SJCRH30 (cell line): ENCODE results near the gene PROSER3. TPM values are rescaled to one million over a fixed set of nuclear protein-coding genes. Genes with fewer than 3 reads are reported as not detected.
"Not testable (repeated sequence)": the region's sequence is repeated elsewhere in the genome, so short reads cannot be mapped to it uniquely, and the experiment has no call there.

Source experiments
- DNase-seq, 2 experiments: peaks; one replicate each; pipeline ENCODE4 v3.0.0-alpha.2; 2015 to 2020
- H3K27ac ChIP-seq: fragments of 250-450 bp; sonication (Bioruptor Pico); 2 replicates; pipeline ENCODE4 v1.5.1; 2020; ENCODE audit warnings: mild to moderate bottlenecking, moderate library complexity
- H3K27me3 ChIP-seq: fragments of 250-450 bp; sonication (Bioruptor Pico); 2 replicates; pipeline ENCODE4 v1.5.1; 2020; ENCODE audit warnings: mild to moderate bottlenecking, moderate library complexity
- H3K36me3 ChIP-seq: fragments of 250-450 bp; sonication (Bioruptor Pico); 2 replicates; pipeline ENCODE4 v1.5.1; 2020; ENCODE audit warnings: mild to moderate bottlenecking, moderate library complexity
- H3K4me1 ChIP-seq: fragments of 250-450 bp; sonication (Bioruptor Pico); 2 replicates; pipeline ENCODE4 v1.5.1; 2020; ENCODE audit warnings: mild to moderate bottlenecking, moderate library complexity
- H3K4me3 ChIP-seq: fragments of 250-450 bp; sonication (Bioruptor Pico); 2 replicates; pipeline ENCODE4 v1.5.1; 2020; ENCODE audit warnings: mild to moderate bottlenecking, moderate library complexity
- H3K9me3 ChIP-seq: fragments of 250-450 bp; sonication (Bioruptor Pico); replicated peaks from 2 replicates; pipeline ENCODE4 v1.5.1; 2020; ENCODE audit warnings: mild to moderate bottlenecking, moderate library complexity
- total RNA-seq: library from RNA; depleted of rRNA; stranded (reverse); fragments of >200 nt; shearing (Covaris generic); gene quantifications from 2 replicates; pipeline ENCODE4 v1.2.3, GENCODE V29; 2014

Gene PROSER3
- total RNA-seq, 1 experiment from 2014 or later = 11.1 TPM

DNA sequence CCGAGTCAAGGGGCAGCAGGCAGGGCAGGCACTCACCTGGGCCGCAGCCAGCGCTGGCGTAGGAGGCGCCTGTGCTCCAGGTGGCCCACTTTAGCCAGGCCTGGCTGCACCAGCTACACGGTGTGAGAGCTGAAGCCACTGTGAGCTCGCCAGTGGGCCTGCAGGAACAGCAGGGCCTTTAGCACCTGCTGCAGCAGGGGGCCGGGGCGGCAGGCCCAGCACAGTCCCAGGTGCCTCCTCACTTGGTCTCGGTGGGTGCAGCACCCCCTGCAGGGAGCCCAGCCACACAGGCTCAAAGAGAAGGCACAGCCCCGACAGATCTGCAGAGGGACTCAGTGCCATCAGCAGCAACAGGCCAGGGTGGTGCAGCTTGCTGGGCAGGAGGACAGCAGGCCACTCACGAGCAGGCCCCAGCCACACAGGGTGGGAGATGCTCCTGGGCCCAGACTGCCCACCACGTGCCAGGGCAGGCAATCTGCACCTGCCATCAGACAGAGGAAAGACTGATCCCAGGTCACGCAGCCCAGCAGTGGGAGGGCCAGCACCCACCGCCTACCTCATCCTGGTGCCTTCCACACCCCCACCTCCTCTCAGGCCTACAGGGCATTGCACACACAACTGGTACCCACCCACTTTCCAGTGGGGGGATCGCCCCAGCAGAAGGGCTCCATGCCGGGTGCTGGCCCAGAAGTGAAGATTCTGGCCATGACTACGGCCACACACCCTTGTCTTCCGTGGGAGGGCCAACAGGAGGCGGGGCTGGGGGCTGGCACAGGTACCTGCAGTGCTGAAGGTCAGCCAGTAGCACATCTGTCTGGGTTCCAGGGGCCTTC is 33.2 kb downstream of the PROSER3 start:
- no peak overlapping the region for H3K27ac ChIP-seq
- peak in 1 of 2 experiments; percentile 38 for DNase-seq

DNA sequence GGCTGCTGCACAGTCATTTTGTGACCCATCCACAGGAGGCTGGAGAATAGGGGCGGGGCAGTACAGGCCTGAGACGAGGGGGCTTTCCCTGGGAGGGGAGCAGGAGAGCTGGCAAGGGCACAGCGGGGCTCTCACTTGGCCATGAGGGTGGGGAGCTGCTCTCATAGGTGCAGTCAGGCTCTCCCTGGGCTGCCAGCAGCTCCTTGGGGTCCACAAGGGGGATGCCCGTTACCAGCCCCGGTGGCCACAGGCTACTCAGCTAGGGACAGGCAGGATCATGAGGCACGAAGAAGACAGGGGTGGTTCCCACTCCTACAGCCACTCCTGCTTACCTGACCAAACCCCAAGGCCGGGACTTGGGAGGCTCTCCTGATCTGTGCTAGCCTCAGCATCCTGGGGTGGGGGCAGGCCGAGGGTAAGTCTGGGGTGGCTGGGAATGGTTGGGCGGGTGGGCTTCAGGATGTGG is 33.9 kb downstream of the PROSER3 start:
- Histone ChIP-seq H3K36me3 (no peaks in the 10 kb centered on the region), H3K27ac (no peak overlapping the region), H3K9me3 (no peaks in the 10 kb centered on the region), H3K4me3 (no peak overlapping the region), H3K27me3 (no peaks in the 10 kb centered on the region), H3K4me1 (no peaks in the 10 kb centered on the region)
- no peak for DNase-seq

More for the DNA sequence above, 33.2 kb downstream of the PROSER3 start:
- no peaks in the 10 kb centered on the region for H3K9me3 ChIP-seq
- H3K4me3 ChIP-seq = no peak overlapping the region
- no peaks in the 10 kb centered on the region for H3K27me3 ChIP-seq
- H3K36me3 ChIP-seq = no peaks in the 10 kb centered on the region
- no peaks in the 10 kb centered on the region for H3K4me1 ChIP-seq

DNA sequence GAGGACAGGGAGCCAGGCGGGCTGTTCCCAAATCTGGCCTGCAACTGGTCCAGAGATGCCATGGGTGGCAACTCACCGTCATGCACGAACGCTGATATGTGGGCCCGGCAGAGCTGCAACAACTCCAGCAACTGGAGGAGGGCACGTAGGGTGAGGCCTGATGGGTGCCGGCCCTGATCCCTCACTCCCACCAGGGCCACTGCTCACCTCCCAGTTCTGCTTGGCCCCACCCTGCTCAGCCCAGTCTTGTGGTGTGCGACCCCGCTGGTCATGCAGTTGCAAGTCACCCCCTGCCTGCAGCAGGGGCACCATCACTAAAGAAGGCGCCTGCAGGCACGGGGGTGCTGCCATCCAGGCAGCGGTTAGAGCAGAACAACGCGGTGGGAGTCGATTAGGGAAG is 34.3 kb downstream of the PROSER3 start:
- Histone ChIP-seq H3K4me1 (no peaks in the 10 kb centered on the region), H3K36me3 (no peaks in the 10 kb centered on the region), H3K27me3 (no peaks in the 10 kb centered on the region), H3K4me3 (no peak overlapping the region), H3K27ac (no peak overlapping the region), H3K9me3 (no peaks in the 10 kb centered on the region)
- no peak for DNase-seq

DNA sequence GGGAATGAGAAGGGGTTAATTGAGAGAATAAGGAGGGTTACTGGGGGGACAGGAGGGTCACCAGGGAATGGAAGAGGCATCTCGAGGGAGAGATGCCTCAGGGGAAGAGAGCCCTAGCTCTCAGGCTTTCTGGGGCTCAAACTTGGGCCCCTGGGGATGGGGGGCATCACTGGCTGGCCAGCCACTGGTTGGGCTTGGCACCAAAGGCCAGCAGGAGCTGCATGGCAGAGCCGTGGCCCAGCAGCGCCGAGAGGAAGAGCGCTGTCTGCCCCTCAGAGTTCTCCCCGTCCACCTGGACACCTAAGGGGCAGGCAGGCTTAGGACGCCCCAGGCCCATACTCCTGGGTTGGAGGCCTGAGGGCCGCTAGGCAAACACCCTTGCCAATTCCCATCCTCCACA is 34.9 kb downstream of the PROSER3 start:
- no peak overlapping the region for H3K4me3 ChIP-seq
- no peaks in the 10 kb centered on the region for H3K36me3 ChIP-seq
- no peaks in the 10 kb centered on the region for H3K9me3 ChIP-seq
- H3K4me1 ChIP-seq = no peaks in the 10 kb centered on the region
- H3K27me3 ChIP-seq = no peaks in the 10 kb centered on the region
- no peak for DNase-seq
- no peak overlapping the region for H3K27ac ChIP-seq

DNA sequence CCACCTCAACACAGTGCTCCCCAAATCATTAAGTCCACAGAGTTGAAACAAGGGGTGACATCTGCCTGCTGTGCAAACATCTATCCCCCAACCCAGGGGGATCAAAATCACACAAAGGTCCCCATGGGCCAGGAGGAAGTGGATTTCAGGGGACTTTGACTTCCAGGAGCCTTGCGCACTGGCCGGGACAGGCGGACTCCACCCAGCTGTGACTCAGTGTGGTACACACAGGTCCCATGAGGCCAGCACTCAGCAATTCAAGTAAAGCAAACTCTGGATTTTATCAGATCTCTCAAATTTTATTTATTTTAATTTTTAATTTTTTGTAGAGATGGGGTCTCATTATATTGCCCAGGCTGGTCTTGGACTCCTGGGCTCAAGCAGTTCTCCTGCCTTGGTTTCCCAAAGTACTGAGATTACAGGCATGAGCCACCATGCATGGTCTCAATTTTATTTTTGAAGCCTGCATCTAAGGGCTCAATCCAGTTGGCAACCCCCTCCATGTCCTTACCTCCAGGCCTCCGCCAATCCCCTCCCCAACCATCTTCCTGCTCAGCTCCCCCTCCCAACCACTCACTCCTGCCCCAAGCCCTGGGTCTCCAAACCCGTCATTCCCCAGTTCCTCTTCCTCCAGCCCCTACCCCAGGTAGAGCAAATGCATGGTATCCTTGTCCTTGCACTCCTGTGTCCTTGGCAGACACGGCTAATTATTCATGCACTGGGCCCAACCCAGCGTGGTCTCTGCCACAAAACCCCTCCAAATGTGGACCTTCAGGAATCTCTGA is 35.6 kb downstream of the PROSER3 start:
- Histone ChIP-seq H3K27ac (no peak overlapping the region), H3K36me3 (no peaks in the 10 kb centered on the region), H3K9me3 (no peaks in the 10 kb centered on the region), H3K27me3 (no peaks in the 10 kb centered on the region), H3K4me1 (no peaks in the 10 kb centered on the region), H3K4me3 (no peak overlapping the region)
- no peak for DNase-seq

DNA sequence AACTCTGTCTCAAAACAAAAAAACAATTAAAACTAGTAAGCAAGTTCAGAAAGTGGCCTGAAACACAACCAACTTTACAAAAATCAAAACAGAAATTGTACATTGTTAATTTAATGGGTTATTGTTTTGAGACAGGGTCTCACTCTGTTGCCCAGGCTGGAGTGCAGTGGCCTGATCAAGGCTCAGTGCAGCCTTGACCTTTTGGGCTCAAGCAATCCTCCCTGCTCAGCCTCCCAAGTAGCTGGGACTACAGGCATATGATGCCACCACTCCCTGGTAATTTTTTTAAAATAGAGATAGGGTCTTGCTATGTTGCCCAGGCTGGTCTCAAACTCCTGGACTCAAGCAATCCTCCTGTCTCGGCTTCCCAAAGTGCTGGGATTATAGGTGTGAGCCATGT is 37.6 kb downstream of the PROSER3 start:
- not testable (repeated sequence) for DNase-seq, H3K4me3 ChIP-seq, H3K4me1 ChIP-seq, H3K9me3 ChIP-seq, H3K27ac ChIP-seq, H3K27me3 ChIP-seq, H3K36me3 ChIP-seq

DNA sequence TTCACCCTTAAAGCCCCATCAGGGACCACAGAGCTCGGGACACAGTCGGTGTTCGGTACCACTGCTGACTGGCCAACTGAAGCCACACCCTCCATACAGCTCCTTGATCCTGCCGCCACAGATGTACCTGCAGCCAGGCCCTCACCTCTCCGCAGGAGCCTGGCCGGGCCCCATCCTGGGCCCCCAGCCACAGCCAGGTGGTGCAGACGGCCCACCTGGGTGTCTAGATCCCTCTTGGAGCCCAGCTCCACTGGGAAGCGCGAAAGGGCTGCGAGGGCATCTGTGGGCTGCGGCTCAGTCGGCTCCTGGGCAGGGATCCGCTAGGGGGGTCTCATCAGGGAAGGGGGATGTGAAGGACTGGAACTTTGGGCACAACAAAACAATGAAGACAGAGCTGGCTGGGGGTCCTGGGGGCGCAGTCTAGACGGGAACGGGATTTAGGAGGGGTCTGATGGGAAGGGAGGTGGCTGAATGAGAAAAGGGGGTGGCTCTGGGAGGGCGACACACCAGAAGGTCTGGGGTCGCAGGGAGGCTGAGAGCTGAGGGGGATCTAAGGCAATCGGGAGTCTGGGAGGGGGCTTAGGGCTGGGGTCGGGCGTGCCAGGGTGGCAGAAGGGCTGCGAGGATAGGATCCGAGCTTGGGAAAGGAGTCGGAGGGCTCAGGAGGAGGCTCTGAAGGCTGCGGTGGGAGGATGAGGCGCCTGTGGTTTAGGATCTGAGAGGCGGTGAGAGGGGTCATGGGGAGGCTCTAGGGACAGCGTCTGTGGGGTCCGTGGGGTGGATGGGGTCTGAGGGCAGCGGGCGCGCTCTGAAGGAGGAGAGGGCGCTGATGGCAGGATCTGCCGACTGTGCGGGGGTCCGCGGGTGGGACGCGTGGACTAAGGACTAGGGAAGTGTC is 38.9 kb downstream of the PROSER3 start:
- H3K9me3 ChIP-seq = no peaks in the 10 kb centered on the region
- H3K27ac ChIP-seq = no peak overlapping the region
- no peak for DNase-seq
- no peak overlapping the region for H3K4me3 ChIP-seq
- H3K27me3 ChIP-seq = no peaks in the 10 kb centered on the region
- H3K36me3 ChIP-seq = no peaks in the 10 kb centered on the region
- H3K4me1 ChIP-seq = no peaks in the 10 kb centered on the region

DNA sequence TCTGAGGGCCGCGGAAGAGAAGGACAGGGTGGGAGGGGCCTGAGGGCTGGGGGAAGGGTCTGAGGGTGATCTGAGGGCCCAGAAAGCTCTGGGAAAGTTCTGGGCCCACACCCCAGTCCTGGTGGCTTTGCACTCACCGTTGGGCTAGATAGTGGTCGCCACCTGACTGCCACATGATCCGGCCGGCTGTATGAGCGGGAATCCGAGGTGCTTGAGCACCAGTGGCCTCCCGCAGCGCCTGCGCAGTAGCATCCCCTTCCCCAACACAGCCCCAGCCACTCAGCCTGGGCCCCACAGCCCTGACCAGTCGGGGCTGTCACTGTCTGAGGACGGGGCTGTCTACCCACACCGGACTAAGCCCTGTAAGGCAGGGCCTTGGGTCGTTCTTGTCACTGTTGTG is 39.7 kb downstream of the PROSER3 start:
- Histone ChIP-seq H3K4me3 (no peak overlapping the region), H3K27me3 (no peaks in the 10 kb centered on the region), H3K4me1 (no peaks in the 10 kb centered on the region), H3K27ac (no peak overlapping the region), H3K36me3 (no peaks in the 10 kb centered on the region), H3K9me3 (no peaks in the 10 kb centered on the region)
- DNase-seq = no peak

DNA sequence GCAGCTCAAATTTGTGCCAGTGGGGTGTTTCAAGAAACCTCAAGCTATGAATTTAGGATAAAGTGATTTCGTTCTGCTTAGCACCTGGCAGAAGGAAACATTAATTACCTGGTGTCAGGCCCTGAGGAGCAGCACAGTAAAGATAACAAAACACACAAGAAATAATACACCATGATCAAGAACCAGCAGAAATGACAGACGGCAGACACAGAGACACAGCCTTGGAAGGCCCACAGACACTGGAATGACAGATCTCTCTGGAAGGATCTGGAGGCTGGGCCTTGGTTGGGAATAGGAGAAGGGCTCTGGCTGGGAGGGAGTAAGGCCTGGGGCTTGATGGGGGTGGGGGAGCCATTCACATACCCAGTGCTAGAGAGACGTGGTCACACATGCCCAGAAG is 43.9 kb downstream of the PROSER3 start:
- no peaks in the 10 kb centered on the region for H3K36me3 ChIP-seq
- H3K4me1 ChIP-seq = no peaks in the 10 kb centered on the region
- no peaks in the 10 kb centered on the region for H3K27me3 ChIP-seq
- H3K4me3 ChIP-seq = no peak overlapping the region
- H3K27ac ChIP-seq = no peak overlapping the region
- DNase-seq = no peak
- H3K9me3 ChIP-seq = no peaks in the 10 kb centered on the region

DNA sequence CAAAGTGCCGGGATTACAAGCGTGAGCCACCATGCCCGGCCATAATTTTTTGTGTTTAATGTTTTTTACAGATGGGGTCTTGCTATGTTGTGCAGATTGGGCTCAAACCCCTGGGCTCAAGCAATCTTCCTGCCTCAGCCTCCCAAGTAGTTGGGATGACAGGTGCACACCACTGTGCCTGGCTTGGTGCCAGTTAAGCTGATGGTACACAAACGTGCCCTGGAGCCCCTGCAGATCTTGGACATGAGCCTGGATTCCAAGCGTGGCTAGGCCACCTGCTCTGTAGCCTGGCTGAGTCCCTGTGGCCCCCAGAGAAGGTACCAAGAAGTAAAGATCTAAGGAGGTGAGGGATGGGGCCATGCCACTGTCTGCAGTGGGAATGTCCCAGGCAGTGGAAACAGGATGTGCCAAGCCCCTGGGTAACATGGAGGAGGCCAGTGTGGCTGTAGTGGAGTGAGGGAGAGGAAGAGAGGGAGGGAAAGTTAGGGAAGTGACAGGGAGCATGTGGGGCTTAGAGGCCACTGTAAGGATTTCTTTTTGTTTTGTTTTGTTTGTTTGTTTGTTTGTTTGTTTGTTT is 47.6 kb downstream of the PROSER3 start:
- H3K27me3 ChIP-seq = peaks cover 6% of the 10 kb centered on the region; the same call in 1 of the 2 replicates
- H3K4me1 ChIP-seq = no peaks in the 10 kb centered on the region
- H3K36me3 ChIP-seq = no peaks in the 10 kb centered on the region
- no peaks in the 10 kb centered on the region for H3K9me3 ChIP-seq
- DNase-seq = peak; percentile 56 to 74
- H3K4me3 ChIP-seq = no peak overlapping the region
- no peak overlapping the region for H3K27ac ChIP-seq

DNA sequence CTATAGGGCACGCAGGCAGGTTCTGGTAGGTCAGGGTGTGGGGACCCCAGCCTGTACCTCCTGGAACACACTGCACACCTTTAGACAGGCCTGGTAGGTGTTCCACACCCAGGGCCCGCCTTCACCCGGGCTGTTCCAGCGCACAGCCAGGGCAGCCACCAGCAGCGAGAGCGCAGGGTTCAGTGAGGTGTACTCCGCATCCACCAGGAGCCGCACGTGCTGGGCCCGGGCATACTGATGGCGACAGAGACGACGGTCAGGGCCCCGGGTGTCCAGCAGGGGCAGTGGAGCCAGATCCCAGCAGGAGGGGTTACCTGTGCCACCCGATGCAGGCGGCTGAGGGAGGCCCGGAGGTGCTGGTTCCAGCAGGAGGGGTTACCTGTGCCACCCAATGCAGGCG is 48.6 kb downstream of the PROSER3 start:
- H3K9me3 ChIP-seq = no peaks in the 10 kb centered on the region
- no peak overlapping the region for H3K4me3 ChIP-seq
- no peaks in the 10 kb centered on the region for H3K4me1 ChIP-seq
- peaks cover 8% of the 10 kb centered on the region; the same call in 1 of the 2 replicates for H3K27me3 ChIP-seq
- H3K27ac ChIP-seq = no peak overlapping the region
- DNase-seq = no peak
- H3K36me3 ChIP-seq = no peaks in the 10 kb centered on the region

DNA sequence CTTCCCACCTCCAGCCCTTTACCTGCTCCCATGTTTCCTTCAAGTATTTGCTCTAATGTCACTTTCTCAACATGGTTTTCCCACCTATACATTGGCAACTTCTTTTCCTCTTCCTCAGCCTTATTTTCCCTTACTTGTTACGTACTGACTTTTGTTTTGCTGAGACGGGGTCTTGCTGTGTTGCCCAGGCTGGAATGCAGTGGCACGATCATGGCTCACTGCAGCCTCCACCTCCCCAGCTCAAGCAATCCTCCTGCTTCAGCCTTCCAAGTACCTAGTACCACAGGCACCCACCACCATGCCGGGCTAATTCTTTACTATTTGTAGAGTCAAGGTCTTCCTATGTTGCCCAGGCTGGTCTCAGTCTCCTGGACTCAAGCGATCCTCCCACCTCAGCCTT is 49.7 kb downstream of the PROSER3 start:
- peaks cover 18% of the 10 kb centered on the region; the same call in 1 of the 2 replicates for H3K27me3 ChIP-seq
- H3K9me3 ChIP-seq = no peaks in the 10 kb centered on the region
- no peaks in the 10 kb centered on the region for H3K4me1 ChIP-seq
- H3K27ac ChIP-seq = no peak overlapping the region
- no peak for DNase-seq
- H3K36me3 ChIP-seq = no peaks in the 10 kb centered on the region
- no peak overlapping the region for H3K4me3 ChIP-seq

DNA sequence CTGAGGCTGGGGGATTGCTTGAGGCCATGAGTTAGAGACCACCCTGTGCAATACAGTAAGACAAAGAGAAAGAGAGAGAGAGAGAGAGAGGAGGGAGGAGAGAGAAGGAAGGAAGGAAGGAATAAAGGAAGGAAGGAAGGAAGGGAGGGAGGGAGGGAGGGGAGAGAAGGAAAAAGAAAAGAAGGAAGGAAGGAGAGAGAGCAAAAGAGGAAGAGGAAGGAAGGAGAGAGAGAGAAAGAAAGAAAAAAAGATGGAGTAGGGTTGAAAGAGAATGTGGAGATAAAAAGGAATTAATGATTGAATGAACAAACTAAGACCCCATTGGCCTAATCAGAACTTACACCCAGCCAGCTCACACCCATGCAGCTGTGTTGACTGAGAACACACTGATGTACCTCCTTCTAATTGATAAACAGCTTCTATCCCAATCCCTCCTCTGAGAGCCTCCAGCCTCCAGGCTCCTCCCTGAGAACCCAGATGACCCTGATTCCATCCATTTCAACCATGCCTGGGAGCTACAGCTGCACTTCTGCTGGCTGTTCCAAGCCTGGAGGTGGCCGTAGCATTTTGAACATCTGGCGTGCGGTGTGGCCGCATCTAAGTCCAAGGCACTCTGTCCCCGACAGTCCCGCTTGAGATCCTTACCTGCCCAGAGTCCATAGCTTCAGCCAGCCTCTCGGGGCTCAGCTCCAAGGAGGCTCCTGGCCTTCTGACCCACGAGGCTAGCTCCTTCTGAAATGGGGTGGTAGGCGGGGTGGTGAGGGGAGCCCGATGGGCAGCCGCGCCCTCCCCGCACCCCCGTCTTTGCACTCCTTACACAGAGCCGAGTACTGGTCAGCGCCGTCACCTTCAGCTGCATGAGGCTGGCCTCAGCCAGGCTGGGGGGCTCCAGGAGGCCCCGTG is 53.6 kb downstream of the PROSER3 start:
- no peaks in the 10 kb centered on the region for H3K36me3 ChIP-seq
- peaks cover 18% of the 10 kb centered on the region; the same call in 1 of the 2 replicates for H3K27me3 ChIP-seq
- DNase-seq = no peak
- no peak overlapping the region for H3K27ac ChIP-seq
- no peaks in the 10 kb centered on the region for H3K9me3 ChIP-seq
- no peaks in the 10 kb centered on the region for H3K4me1 ChIP-seq
- no peak overlapping the region for H3K4me3 ChIP-seq
